GM10248 (cell line): Measurements from ENCODE around the gene ZEB2.

Experiments used
- CTCF ChIA-PET: fragments of 300-600 bp; sonication (Branson Sonifier 250); formaldehyde crosslinking; extraction: SDS; loops from one replicate; lab custom pipeline; 2021; ENCODE audit warnings: antibody characterized with exemption; lab: Yijun Ruan, JAX
- POLR2A ChIA-PET: fragments of 350-650 bp; sonication (Branson Sonifier 250); formaldehyde crosslinking; extraction: SDS; loops from one replicate; lab custom pipeline; 2020; ENCODE audit warnings: antibody characterized with exemption; lab: Yijun Ruan, JAX
- DNase-seq: peaks from one replicate; pipeline ENCODE4 v3.0.0; 2012; ENCODE audit errors: extremely low spot score
- TF ChIP-seq, protein P1 (sequence below): IDR thresholded peaks from 2 replicates; pipeline ENCODE4 v1.5.1; 2012; ENCODE audit warnings: mild to moderate bottlenecking, low read depth; ENCODE audit errors: extremely low read depth, missing control alignments, control extremely low read depth

ZEB2 gene

GRCh38 chr2:144341538-144341937 is 178.4 kb downstream of the ZEB2 start:
- CTCF ChIA-PET = interaction anchor here (0.7 to 2.3 kb wide), 5 partner anchors 11 to 108 kb away, joined by 3 to 10 read pairs (median 4); no protein-coding TSS in a partner anchor
- POLR2A ChIA-PET = no interaction called here
- no peak for DNase-seq
- TF ChIP-seq, protein P1, sequence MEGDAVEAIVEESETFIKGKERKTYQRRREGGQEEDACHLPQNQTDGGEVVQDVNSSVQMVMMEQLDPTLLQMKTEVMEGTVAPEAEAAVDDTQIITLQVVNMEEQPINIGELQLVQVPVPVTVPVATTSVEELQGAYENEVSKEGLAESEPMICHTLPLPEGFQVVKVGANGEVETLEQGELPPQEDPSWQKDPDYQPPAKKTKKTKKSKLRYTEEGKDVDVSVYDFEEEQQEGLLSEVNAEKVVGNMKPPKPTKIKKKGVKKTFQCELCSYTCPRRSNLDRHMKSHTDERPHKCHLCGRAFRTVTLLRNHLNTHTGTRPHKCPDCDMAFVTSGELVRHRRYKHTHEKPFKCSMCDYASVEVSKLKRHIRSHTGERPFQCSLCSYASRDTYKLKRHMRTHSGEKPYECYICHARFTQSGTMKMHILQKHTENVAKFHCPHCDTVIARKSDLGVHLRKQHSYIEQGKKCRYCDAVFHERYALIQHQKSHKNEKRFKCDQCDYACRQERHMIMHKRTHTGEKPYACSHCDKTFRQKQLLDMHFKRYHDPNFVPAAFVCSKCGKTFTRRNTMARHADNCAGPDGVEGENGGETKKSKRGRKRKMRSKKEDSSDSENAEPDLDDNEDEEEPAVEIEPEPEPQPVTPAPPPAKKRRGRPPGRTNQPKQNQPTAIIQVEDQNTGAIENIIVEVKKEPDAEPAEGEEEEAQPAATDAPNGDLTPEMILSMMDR = no peak

DNA sequence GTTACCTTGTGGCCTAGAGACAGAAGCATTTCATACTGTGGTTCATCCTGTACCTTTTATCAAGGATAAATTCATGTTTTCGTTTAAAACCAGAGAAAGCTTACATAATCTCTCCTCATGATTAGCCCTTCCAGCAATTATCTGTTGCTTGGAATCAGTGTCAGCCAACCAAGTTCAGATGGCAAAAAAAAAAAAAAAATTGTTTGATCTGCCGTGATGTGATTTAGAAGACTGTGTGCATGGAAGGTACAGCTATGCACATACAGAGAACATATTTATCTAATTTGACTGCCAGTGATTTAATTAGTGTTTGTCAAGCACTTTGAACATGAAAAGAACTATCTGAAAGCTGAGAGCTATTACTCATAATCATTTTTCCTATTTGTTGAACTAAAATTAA is 180.9 kb downstream of the ZEB2 start:
- ChIA-PET CTCF (interaction anchor here (0.8 to 1.5 kb wide), 2 partner anchors 9 to 13 kb away, joined by 3 to 6 read pairs; no protein-coding TSS in a partner anchor), POLR2A (interaction anchor here (0.7 kb wide), 1 partner anchor 177 kb away, joined by 4 read pairs; no protein-coding TSS in a partner anchor)
- DNase-seq = no peak
- TF ChIP-seq, protein P1 = no peak

GRCh38 chr2:144334551-144334950 is 185.4 kb downstream of the ZEB2 start:
- POLR2A ChIA-PET = no interaction called here

More at GRCh38 chr2:144334551-144334950, 185.4 kb downstream of the ZEB2 start:
- DNase-seq = no peak
- CTCF ChIA-PET = interaction anchor here (1.5 to 2.5 kb wide), 3 partner anchors 12 to 57 kb away, joined by 3 to 6 read pairs (median 5); no protein-coding TSS in a partner anchor
- TF ChIP-seq, protein P1 = no peak
